NCI-H2196 treated with DMSO at 0.1 percent for 48 hours (cell line): ENCODE data around the gene XYLT1.

Experiments used
- DNase-seq: peaks from one replicate; lab custom pipeline; 2025; ENCODE audit not compliant: unreplicated experiment; lab: John Stamatoyannopoulos, UW

XYLT1 gene

GRCh38 chr16:17459903-17460521, 10.7 kb downstream of the XYLT1 start:
- DNase-seq: no peak

DNA sequence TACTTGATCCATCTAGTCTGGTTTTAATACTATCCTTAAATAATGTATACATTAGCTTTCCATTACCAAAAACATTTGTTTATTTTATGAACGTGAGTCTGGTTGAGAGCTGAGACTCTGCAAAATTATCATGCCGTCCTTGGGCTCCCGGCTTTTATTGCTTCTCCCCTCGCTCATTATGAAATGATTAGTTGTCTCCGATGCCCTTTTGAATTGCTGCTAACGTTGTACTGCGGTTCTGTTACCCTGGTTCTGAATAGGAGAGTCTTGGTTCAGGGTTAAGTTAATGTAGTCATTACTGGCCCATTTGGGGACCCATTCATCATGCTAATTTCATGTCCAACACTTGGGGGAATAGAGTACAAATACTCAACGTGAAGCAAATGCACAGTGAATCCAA, 12.8 kb downstream of the XYLT1 start:
- DNase-seq: no peak

DNA sequence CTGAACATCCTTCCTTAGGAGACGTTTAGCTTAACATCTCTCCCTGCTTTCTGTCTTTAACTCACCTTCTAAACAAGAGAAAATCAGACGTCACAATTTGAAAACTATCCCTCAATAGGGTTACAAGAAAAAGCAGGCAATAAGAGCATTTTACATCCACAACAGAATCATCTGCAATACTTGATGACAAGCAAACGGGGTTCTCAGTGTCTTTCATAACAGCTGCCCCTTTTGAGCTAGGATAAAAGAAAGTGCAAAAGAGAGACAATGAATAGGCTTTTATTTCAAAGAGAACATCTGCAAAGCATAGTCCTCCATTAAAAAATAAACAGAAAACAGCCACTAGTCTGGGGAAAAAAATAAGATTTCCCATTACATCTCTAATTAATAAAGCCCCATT, 13.2 kb downstream of the XYLT1 start:
- DNase-seq: no peak

DNA sequence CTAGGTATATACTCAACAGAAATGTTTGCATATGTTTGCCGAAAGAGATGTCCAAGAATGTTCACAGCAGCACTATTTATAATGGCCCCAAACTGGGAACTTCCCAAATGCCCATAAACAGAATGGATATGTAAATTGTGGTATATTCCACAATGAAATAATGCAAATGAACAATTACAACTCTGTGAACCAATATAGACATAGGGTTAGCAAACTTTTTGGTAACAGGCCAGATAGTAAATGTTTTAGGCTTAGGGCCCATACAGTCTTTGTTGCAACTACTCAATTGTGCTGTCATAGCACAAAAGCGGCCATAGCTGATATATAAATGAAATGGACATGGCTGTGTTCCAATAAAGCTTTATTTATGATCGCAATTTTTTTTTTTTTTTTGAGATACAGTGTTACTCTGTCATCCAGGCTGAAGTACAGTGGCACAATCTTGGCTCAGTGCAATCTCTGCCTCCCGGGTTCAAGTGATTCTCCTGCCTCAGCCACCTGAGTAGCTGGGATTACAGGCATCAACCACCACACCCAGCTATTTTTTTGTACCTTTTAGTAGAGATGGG, 16.5 kb downstream of the XYLT1 start:
- no peak for DNase-seq

DNA sequence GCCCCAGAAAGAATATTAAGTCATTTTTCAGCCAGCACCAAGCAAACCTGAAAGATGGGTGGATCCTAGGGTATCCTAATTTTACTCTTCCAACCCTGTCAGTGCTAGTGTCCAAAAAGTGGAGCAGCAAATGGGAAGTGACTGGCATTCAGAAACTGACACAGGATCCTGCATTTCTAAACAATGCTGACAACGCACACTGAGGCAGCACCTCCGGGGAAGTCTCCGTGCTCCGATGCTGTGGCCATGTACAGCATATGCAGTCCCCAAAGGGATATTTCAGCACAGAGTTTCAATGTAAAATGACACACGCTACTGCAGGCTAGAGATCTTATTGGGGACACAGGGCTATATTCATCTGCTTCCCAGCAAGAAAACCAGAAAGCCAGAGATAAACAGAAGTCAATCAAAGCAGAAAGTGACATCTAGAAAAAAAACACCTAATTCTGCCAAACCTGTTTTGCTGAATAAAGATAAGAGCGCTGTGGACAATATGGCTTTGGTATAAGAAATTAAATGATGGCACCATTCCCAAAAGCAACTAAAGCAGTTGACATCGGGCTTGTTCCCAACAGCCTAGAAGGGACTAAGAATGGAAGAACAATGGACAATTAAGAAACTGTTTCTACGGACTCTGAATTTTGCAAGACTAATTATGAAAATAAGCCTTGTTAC, 17.3 kb downstream of the XYLT1 start:
- no peak for DNase-seq

GRCh38 chr16:17452922-17453321, 17.8 kb downstream of the XYLT1 start:
- DNase-seq: no peak

DNA sequence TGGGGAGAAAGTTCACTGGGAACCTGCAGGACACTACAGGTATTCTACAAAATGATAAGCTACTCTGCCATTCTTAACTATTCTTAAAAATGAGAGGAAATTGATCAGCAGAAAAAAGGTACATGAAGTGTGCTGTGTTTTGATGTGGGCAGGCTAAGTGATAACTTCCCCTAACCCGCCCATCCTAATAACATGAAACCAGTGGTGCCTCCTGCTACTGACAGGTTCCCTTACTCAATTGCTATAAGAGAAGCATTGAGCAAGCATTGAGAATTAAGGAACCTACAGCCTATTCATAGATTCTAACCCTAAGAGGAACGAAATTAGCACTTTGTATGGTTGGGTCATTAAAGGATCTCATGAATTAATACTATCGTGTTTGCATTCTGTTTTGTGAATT, 18.9 kb downstream of the XYLT1 start:
- DNase-seq: no peak

DNA sequence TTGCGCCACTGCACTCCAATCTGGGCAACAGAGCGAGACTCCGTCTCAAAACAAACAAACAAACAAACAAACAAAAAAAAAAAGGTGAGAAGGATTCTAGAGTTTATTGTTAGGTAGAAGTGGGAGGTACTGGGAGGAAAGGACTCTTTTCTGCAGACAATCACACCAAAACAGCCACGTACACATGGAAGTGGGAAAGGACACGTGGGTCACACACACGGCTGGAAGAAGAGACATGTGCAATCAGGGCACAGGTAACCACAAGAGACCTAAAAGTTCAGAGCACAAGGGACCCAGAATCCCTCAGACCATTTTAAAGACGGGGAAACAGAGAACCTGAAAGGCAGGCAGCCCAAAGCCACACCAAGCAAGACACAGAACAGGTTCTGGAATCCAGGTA, 20.5 kb downstream of the XYLT1 start:
- DNase-seq: no peak

- DNase-seq: no peak
Measured at GRCh38 chr16:17448640-17449638, 21.8 kb downstream of the XYLT1 start.

GRCh38 chr16:17447101-17447569, 23.6 kb downstream of the XYLT1 start:
- no peak for DNase-seq

DNA sequence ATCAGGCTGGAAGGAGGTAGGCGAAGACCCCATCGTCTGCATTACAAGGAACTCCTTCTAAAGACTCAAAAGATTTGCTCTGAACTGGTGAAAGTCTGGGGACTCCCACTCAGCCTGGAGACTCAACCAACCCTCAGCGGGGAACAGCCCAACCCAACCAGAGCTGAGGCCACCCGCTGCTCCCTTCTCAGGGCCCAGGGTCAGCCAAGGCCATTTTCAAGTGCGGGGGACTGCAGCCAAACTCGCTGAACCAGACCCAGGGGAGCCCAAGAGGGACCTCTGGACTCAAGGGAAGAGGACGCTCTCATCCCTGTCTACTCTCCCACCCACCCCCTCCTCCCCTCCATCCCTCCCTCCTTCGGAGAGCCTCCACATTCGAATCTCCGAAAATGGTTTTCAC, 24.1 kb downstream of the XYLT1 start:
- no peak for DNase-seq

GRCh38 chr16:17445421-17445820, 25.3 kb downstream of the XYLT1 start:
- DNase-seq: no peak

DNA sequence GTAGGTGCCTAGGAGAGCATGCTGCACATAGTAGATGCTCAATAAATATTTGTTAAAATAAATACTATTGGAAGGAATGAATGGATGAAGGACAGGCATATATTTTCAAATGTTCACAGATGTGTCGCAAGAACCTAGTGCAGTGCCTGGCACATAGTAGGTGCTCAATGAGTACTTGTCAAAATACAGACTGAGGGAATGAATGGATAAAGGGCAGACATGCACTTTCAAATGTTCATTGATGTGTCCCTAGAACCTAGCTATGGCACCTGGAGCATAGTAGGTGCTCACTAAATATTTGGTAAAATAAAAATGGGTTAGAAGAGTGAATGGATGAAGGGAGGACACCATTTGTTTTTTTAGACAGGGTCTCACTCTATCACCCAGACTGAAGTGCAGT, 26.1 kb downstream of the XYLT1 start:
- DNase-seq: no peak

DNA sequence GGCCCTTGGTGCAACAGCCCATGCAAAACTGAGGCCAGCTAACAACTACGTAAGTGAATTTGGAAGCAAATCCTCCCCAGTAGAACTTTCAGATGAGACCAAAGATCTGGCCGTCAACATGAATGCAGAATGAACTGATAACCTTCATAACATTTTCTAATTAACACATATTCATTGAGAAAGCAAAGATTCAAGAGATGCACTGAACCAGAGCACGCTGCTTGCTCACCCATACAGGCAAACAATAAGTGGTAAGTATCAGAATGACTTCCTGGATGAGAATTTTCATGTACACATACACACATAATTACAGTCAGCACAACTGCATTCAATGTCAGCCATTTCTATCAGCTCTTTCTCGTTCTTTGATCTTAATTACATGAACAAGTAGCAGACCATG, 30.6 kb downstream of the XYLT1 start:
- no peak for DNase-seq

- DNase-seq: no peak
Measured at GRCh38 chr16:17439580-17439979, 31.2 kb downstream of the XYLT1 start.

- no peak for DNase-seq
Measured at GRCh38 chr16:17437981-17438380, 32.8 kb downstream of the XYLT1 start.

GRCh38 chr16:17437127-17437720, 33.5 kb downstream of the XYLT1 start:
- DNase-seq: no peak

GRCh38 chr16:17435318-17435717, 35.4 kb downstream of the XYLT1 start:
- DNase-seq: no peak

DNA sequence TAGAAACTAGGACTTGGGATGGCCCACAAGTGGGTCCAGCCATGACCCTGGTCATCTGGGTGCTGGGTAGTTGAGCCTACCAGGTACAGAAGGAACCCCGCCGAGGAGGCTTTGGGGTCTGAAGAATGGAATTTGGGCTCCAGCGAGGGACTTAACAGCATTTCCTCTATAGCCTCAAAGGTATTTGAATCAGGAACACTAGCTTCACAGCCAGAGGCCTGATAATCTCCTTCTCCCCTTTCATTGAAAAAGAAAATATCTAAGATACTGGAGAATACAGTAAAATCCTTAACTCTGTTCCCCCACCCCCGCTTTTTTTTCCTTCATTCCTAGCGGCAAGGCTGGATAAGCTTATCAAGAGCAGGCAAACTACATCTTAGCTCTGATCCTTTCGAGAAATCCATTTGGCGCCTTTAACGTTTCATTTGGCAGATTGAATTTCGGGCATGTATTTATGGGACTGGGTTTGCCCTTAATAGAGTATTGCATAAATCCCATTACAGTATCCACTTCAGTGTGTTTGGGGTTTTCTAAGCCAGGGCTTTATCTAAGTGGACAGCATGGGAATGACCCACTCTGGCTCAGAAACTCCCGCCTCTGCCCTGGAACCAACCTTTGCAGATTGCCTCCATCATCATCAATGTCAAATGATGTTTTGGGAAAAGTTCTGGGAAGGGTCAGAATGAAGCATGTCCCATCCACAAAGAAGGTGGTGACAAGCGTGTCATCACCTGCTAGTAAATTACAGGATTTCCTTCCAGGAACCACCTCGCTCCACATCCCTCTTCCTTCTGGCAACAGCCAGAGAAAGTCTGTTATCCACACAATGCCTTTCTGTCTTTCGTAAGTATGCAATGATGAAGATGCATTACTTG, 36.9 kb downstream of the XYLT1 start:
- DNase-seq: no peak
